Esophagus muscularis mucosa (tissue), 4 donors: ENCODE measurements around the gene TP73. TPM values are rescaled to one million over a fixed set of nuclear protein-coding genes. Genes with fewer than 3 reads are reported as not detected.

Source experiments
- DNase-seq: peaks from one replicate; pipeline ENCODE4 v3.0.0-alpha.2; 2017; ENCODE audit errors: extremely low spot score
- H3K27ac ChIP-seq, 4 donors: fragments of 200-600 bp; sonication (generic); replicated peaks in 1 of 4; 1 replicate in 3 of 4; 2 replicates in 1 of 4; pipeline ENCODE4 v1.5.1; 2016 to 2019; ENCODE audit warnings: mild to moderate bottlenecking in 1 of 4
- H3K27me3 ChIP-seq, 4 donors: fragments of 200-600 bp; sonication (generic); one replicate each; pipeline versions ENCODE4 v1.5.1 to v1.6.0; 2016 to 2019
- H3K36me3 ChIP-seq, 4 donors: fragments of 200-600 bp; sonication (generic); one replicate each; pipeline ENCODE4 v1.5.1; 2016 to 2019
- H3K4me1 ChIP-seq, 4 donors: fragments of 200-600 bp; sonication (generic); one replicate each; pipeline ENCODE4 v1.5.1; 2016 to 2019
- H3K4me3 ChIP-seq, 4 donors: fragments of 200-600 bp; sonication (generic); 1 replicate in 2 of 4; 2 replicates in 2 of 4; pipeline ENCODE4 v1.5.1; 2016 to 2019; ENCODE audit warnings: mild to moderate bottlenecking in 4 of 4, moderate library complexity in 1 of 4
- H3K9me3 ChIP-seq, 4 donors: fragments of 200-600 bp; sonication (generic); 1 replicate in 3 of 4; 2 replicates in 1 of 4; pipeline ENCODE4 v1.5.1; 2016 to 2019
- CTCF ChIP-seq, 3 experiments: fragments of 200-600 bp in 2 of 3; fragments of 450-650 bp in 1 of 3; sonication (generic) in 2 of 3; IDR thresholded peaks; one replicate each; pipeline ENCODE4 v1.5.1; 2017 to 2019; ENCODE audit warnings: antibody characterized with exemption in 3 of 3, mild to moderate bottlenecking in 2 of 3, moderate library complexity in 1 of 3
- EP300 ChIP-seq: sonication (generic); formaldehyde crosslinking; IDR thresholded peaks from one replicate; pipeline ENCODE4 v1.6.1; 2017; ENCODE audit warnings: antibody characterized with exemption
- POLR2A ChIP-seq: fragments of 450-650 bp; IDR thresholded peaks from one replicate; pipeline ENCODE4 v1.6.1; 2017; ENCODE audit warnings: antibody characterized with exemption, moderate library complexity, mild to moderate bottlenecking, low read depth
- POLR2AphosphoS5 ChIP-seq, 2 donors: sonication (generic); formaldehyde crosslinking; IDR thresholded peaks; one replicate each; pipeline ENCODE4 v1.6.1; 2017; ENCODE audit warnings: antibody characterized with exemption in 2 of 2
- WGBS: methylation state at CpG from one replicate; pipeline ENCODE4 v1.1.5; 2018; 5-methylcytosine and 5-hydroxymethylcytosine counted together
- intact Hi-C: fragments of 100-400 bp; cut with DNase I; formaldehyde crosslinking; loops from one replicate; pipeline ENCODE4 v1.15.1; 2023
- total RNA-seq, 4 donors: library from RNA; depleted of rRNA; stranded (reverse); fragments of >200 nt; gene quantifications; one replicate each; pipeline versions ENCODE4 v1.1.0 to v1.2.1, GENCODE V29; 2016

Gene TP73
- total RNA-seq, 4 donors from 2014 or later: not detected

GRCh38 chr1:3777647-3778589 is 125.6 kb downstream of the TP73 start:
- 83% methylated on average over 6 of the region's 20 CpGs for WGBS
- no peak for TF ChIP-seq POLR2A
- TF ChIP-seq CTCF (IDR thresholded peaks at IDR 0.05): no peak
- TF ChIP-seq POLR2AphosphoS5 (IDR thresholded peaks at IDR 0.05): no peak
- TF ChIP-seq EP300: no peak
- Histone ChIP-seq H3K4me3 (no peak overlapping the region), H3K4me1 (peaks cover 24 to 34% (median 31%) of the 10 kb centered on the region in 4 donors), H3K27ac (no peak overlapping the region), H3K9me3 (no peaks in the 10 kb centered on the region), H3K27me3 (no peaks in the 10 kb centered on the region), H3K36me3 (peaks cover 40 to 54% (median 52%) of the 10 kb centered on the region in 4 donors)
- DNase-seq: no peak
- intact Hi-C loops: no loop called here

GRCh38 chr1:3778590-3779264 is 126.4 kb downstream of the TP73 start:
- peaks cover 16 to 27% (median 23%) of the 10 kb centered on the region in 4 donors for H3K4me1 ChIP-seq
- H3K36me3 ChIP-seq: peaks cover 45 to 62% (median 60%) of the 10 kb centered on the region in 4 donors
- no peaks in the 10 kb centered on the region for H3K9me3 ChIP-seq
- H3K27ac ChIP-seq: no peak overlapping the region
- H3K4me3 ChIP-seq: no peak overlapping the region
- 88% methylated on average over 7 of the region's 14 CpGs for WGBS
- DNase-seq: no peak
- intact Hi-C loops: no loop called here
- TF ChIP-seq EP300 (no peak), POLR2AphosphoS5 (IDR thresholded peaks at IDR 0.05) (no peak), POLR2A (no peak), CTCF (IDR thresholded peaks at IDR 0.05) (no peak)
- H3K27me3 ChIP-seq: no peaks in the 10 kb centered on the region

DNA sequence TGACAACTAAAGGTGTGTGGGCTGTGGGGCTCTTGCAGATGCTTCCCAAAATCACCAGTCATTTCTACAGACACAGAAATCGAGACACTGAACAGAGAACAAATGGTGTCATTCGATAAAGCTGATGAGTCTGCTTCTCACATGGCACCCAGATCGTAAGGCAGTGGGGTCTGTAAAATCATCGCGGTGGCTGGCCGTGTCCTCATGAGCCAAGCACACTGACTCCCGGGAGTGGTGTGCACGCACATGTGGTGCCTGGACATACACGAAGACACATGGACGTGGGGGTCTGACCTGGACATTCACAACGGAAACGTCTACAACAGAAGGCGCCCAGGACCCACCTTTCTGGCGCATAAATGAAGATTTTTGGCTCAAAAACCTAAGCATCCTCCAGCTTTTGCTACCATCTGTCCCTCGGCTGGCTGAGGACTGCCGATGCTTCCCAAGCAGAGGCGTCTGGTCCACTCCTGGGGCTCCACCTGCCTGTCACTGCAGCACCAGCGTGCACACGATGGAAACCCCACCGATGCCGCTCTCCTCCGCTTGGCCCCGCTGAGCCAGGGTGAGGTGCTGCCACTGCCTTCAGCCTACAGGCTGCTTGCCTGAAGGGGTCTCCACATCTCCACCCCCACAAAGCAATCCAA is 127.1 kb downstream of the TP73 start:
- H3K4me3 ChIP-seq: no peak overlapping the region
- intact Hi-C loops: no loop called here
- DNase-seq: no peak
- peaks cover 10 to 20% (median 19%) of the 10 kb centered on the region in 4 donors for H3K4me1 ChIP-seq
- peaks cover 52 to 69% (median 67%) of the 10 kb centered on the region in 4 donors for H3K36me3 ChIP-seq
- TF ChIP-seq CTCF (IDR thresholded peaks at IDR 0.05) (no peak), POLR2A (no peak), EP300 (no peak), POLR2AphosphoS5 (IDR thresholded peaks at IDR 0.05) (no peak)
- H3K27me3 ChIP-seq: no peaks in the 10 kb centered on the region
- H3K9me3 ChIP-seq: no peaks in the 10 kb centered on the region
- H3K27ac ChIP-seq: no peak overlapping the region
- WGBS: 85% methylated on average over 13 of the region's 23 CpGs

- intact Hi-C loops: no loop called here
- no peak for TF ChIP-seq CTCF (IDR thresholded peaks at IDR 0.05)
- Histone ChIP-seq H3K27me3 (no peaks in the 10 kb centered on the region), H3K27ac (no peak overlapping the region), H3K4me1 (peaks cover 4 to 15% (median 13%) of the 10 kb centered on the region in 4 donors), H3K4me3 (no peak overlapping the region), H3K9me3 (no peaks in the 10 kb centered on the region), H3K36me3 (peaks cover 54 to 74% (median 72%) of the 10 kb centered on the region in 4 donors)
- no peak for DNase-seq
- 93% methylated on average over 19 of the region's 20 CpGs for WGBS
Observed at GRCh38 chr1:3779912-3780416, 127.6 kb downstream of the TP73 start.
